NCI-H526 (cell line): Measurements from ENCODE around the gene OR10G8.

Experiments
- DNase-seq, 2 experiments: peaks; one replicate each; lab custom pipeline; 2025; lab: John Stamatoyannopoulos, UW

Gene OR10G8

GRCh38 chr11:124078591-124078990, 52.0 kb downstream of the OR10G8 start:
- no peak for DNase-seq

GRCh38 chr11:124079631-124080326, 53.2 kb downstream of the OR10G8 start:
- no peak for DNase-seq
